ENCODE results near the gene NRAP. TPM values are rescaled to one million over a fixed set of nuclear protein-coding genes. Genes with fewer than 3 reads are reported as not detected.

The NRAP gene
- total and polyA plus RNA-seq, 4 donors, result 0.05 to 0.13 (median 0.10) TPM

- DNase-seq (ENCODE audit: low spot score), result no peak
- Histone ChIP-seq H3K36me3 (ENCODE audit: control insufficient read depth in 4 of 4, insufficient read depth in 3 of 4, low read depth in 1 of 4, low read length in 3 of 4) (no peaks in the 10 kb centered on the region), H3K4me1 (ENCODE audit: control insufficient read depth in 4 of 4, insufficient read depth in 4 of 4, low read length in 3 of 4) (peaks cover 2 to 22% (median 17%) of the 10 kb centered on the region in 4 donors), H3K4me3 (ENCODE audit: low read depth in 1 of 3, low read length in 3 of 3) (no peak overlapping the region), H3K27ac (ENCODE audit: low read depth in 1 of 2, low read length in 2 of 2) (no peak overlapping the region), H3K9ac (ENCODE audit: low read depth in 1 of 2, low read length in 2 of 2) (no peak overlapping the region), H3K9me3 (ENCODE audit: control insufficient read depth in 4 of 4, low read length in 3 of 4) (no peaks in the 10 kb centered on the region), H3K27me3 (ENCODE audit: control insufficient read depth in 4 of 4, insufficient read depth in 4 of 4, low read length in 3 of 4) (no peaks in the 10 kb centered on the region)
- WGBS, result 94% methylated on average over 3 of the region's 3 CpGs
- TF ChIP-seq ATF3 (IDR thresholded peaks at IDR 0.05) (no peak), RXRA (IDR thresholded peaks at IDR 0.05) (no peak), GABPA (IDR thresholded peaks at IDR 0.05 in 1 of 2, conservative IDR thresholded peaks at IDR 0.05 in 1 of 2) (no peak), HNF4G (IDR thresholded peaks at IDR 0.05) (no peak), JUND (IDR thresholded peaks at IDR 0.05) (no peak), TAF1 (conservative IDR thresholded peaks at IDR 0.05) (no peak), NR2F2 (IDR thresholded peaks at IDR 0.05) (no peak), ZBTB33 (IDR thresholded peaks at IDR 0.05) (no peak), SP1 (IDR thresholded peaks at IDR 0.05) (no peak), HNF4A (conservative IDR thresholded peaks at IDR 0.05) (no peak), FOXA1 (IDR thresholded peaks at IDR 0.05) (no peak), FOXA2 (IDR thresholded peaks at IDR 0.05) (no peak), RAD21 (IDR thresholded peaks at IDR 0.05) (no peak), EGR1 (IDR thresholded peaks at IDR 0.05; ENCODE audit: low read depth in 2 of 2) (no peak), MAX (IDR thresholded peaks at IDR 0.05) (no peak), REST (IDR thresholded peaks at IDR 0.05) (no peak), CTCF (IDR thresholded peaks at IDR 0.05; ENCODE audit: low read depth, low read length, missing input control) (no peak), YY1 (IDR thresholded peaks at IDR 0.05) (no peak)
Measured at GRCh38 chr10:113648478-113648877, 15.4 kb downstream of the NRAP start.

All from liver (tissue), 9 donors.